Measurements from ENCODE around the gene TMEM266. TPM values are rescaled to one million over a fixed set of nuclear protein-coding genes. Genes with fewer than 3 reads are reported as not detected.
A peak's percentile ranks its signal among the peaks of the same experiment; 100 is the strongest.

The TMEM266 gene
- total RNA-seq, 1 donor from 2014 or later: not detected

- no peaks in the 10 kb centered on the region for H3K36me3 ChIP-seq (ENCODE audit: control insufficient read depth in 3 of 3, insufficient read depth in 3 of 3, low read length in 3 of 3)
- peaks cover 0 to 8% (median 4%) of the 10 kb centered on the region in 3 donors for H3K27me3 ChIP-seq (ENCODE audit: control insufficient read depth in 3 of 3, insufficient read depth in 3 of 3, low read length in 3 of 3)
- no peak overlapping the region for H3K9ac ChIP-seq (ENCODE audit: low read depth in 1 of 3, low read length in 3 of 3)
- H3K4me3 ChIP-seq (ENCODE audit: low read length in 3 of 3): no peak overlapping the region
- no peaks in the 10 kb centered on the region for H3K4me1 ChIP-seq (ENCODE audit: control insufficient read depth in 3 of 3, insufficient read depth in 3 of 3, low read length in 3 of 3)
- H3K27ac ChIP-seq (ENCODE audit: low read depth, low read length): no peak overlapping the region
- H3K9me3 ChIP-seq (ENCODE audit: control insufficient read depth in 3 of 3, low read length in 3 of 3): no peaks in the 10 kb centered on the region
Observed at GRCh38 chr15:76117181-76117580, 57.4 kb downstream of the TMEM266 start.

- H3K9me3 ChIP-seq (ENCODE audit: control insufficient read depth in 3 of 3, low read length in 3 of 3): no peaks in the 10 kb centered on the region
- H3K36me3 ChIP-seq (ENCODE audit: control insufficient read depth in 3 of 3, insufficient read depth in 3 of 3, low read length in 3 of 3): no peaks in the 10 kb centered on the region
- no peaks in the 10 kb centered on the region for H3K4me1 ChIP-seq (ENCODE audit: control insufficient read depth in 3 of 3, insufficient read depth in 3 of 3, low read length in 3 of 3)
- no peak overlapping the region for H3K27ac ChIP-seq (ENCODE audit: low read depth, low read length)
- no peak overlapping the region for H3K4me3 ChIP-seq (ENCODE audit: low read length in 3 of 3)
- peaks cover 0 to 8% (median 4%) of the 10 kb centered on the region in 3 donors for H3K27me3 ChIP-seq (ENCODE audit: control insufficient read depth in 3 of 3, insufficient read depth in 3 of 3, low read length in 3 of 3)
- H3K9ac ChIP-seq (ENCODE audit: low read depth in 1 of 3, low read length in 3 of 3): no peak overlapping the region
Observed at GRCh38 chr15:76118767-76119166, 59.0 kb downstream of the TMEM266 start.

- no peak overlapping the region for H3K4me3 ChIP-seq (ENCODE audit: low read length in 3 of 3)
- H3K9me3 ChIP-seq (ENCODE audit: control insufficient read depth in 3 of 3, low read length in 3 of 3): no peaks in the 10 kb centered on the region
Observed at GRCh38 chr15:76123031-76123430, 63.2 kb downstream of the TMEM266 start.

GRCh38 chr15:76127169-76127568, 67.4 kb downstream of the TMEM266 start:
- H3K9ac ChIP-seq (ENCODE audit: low read depth in 1 of 3, low read length in 3 of 3): no peak overlapping the region

More at GRCh38 chr15:76123031-76123430, 63.2 kb downstream of the TMEM266 start:
- no peaks in the 10 kb centered on the region for H3K4me1 ChIP-seq (ENCODE audit: control insufficient read depth in 3 of 3, insufficient read depth in 3 of 3, low read length in 3 of 3)
- H3K27ac ChIP-seq (ENCODE audit: low read depth, low read length): no peak overlapping the region
- H3K9ac ChIP-seq (ENCODE audit: low read depth in 1 of 3, low read length in 3 of 3): no peak overlapping the region
- H3K36me3 ChIP-seq (ENCODE audit: control insufficient read depth in 3 of 3, insufficient read depth in 3 of 3, low read length in 3 of 3): no peaks in the 10 kb centered on the region
- H3K27me3 ChIP-seq (ENCODE audit: control insufficient read depth in 3 of 3, insufficient read depth in 3 of 3, low read length in 3 of 3): peaks cover 0 to 4% (median 0%) of the 10 kb centered on the region in 3 donors

GRCh38 chr15:76127880-76128279, 68.1 kb downstream of the TMEM266 start:
- no peaks in the 10 kb centered on the region for H3K4me1 ChIP-seq (ENCODE audit: control insufficient read depth in 3 of 3, insufficient read depth in 3 of 3, low read length in 3 of 3)
- no peak overlapping the region for H3K27ac ChIP-seq (ENCODE audit: low read depth, low read length)
- H3K9me3 ChIP-seq (ENCODE audit: control insufficient read depth in 3 of 3, low read length in 3 of 3): no peaks in the 10 kb centered on the region
- no peak overlapping the region for H3K4me3 ChIP-seq (ENCODE audit: low read length in 3 of 3)
- H3K36me3 ChIP-seq (ENCODE audit: control insufficient read depth in 3 of 3, insufficient read depth in 3 of 3, low read length in 3 of 3): no peaks in the 10 kb centered on the region
- no peak overlapping the region for H3K9ac ChIP-seq (ENCODE audit: low read depth in 1 of 3, low read length in 3 of 3)
- H3K27me3 ChIP-seq (ENCODE audit: control insufficient read depth in 3 of 3, insufficient read depth in 3 of 3, low read length in 3 of 3): no peaks in the 10 kb centered on the region

More at GRCh38 chr15:76127169-76127568, 67.4 kb downstream of the TMEM266 start:
- Histone ChIP-seq H3K4me3 (ENCODE audit: low read length in 3 of 3) (no peak overlapping the region), H3K9me3 (ENCODE audit: control insufficient read depth in 3 of 3, low read length in 3 of 3) (no peaks in the 10 kb centered on the region), H3K27me3 (ENCODE audit: control insufficient read depth in 3 of 3, insufficient read depth in 3 of 3, low read length in 3 of 3) (no peaks in the 10 kb centered on the region), H3K36me3 (ENCODE audit: control insufficient read depth in 3 of 3, insufficient read depth in 3 of 3, low read length in 3 of 3) (no peaks in the 10 kb centered on the region), H3K4me1 (ENCODE audit: control insufficient read depth in 3 of 3, insufficient read depth in 3 of 3, low read length in 3 of 3) (no peaks in the 10 kb centered on the region), H3K27ac (ENCODE audit: low read depth, low read length) (no peak overlapping the region)

- no peak overlapping the region for H3K9ac ChIP-seq (ENCODE audit: low read depth in 1 of 3, low read length in 3 of 3)
- H3K9me3 ChIP-seq (ENCODE audit: control insufficient read depth in 3 of 3, low read length in 3 of 3): no peaks in the 10 kb centered on the region
- no peak overlapping the region for H3K4me3 ChIP-seq (ENCODE audit: low read length in 3 of 3)
- H3K36me3 ChIP-seq (ENCODE audit: control insufficient read depth in 3 of 3, insufficient read depth in 3 of 3, low read length in 3 of 3): peaks cover 0 to 8% (median 5%) of the 10 kb centered on the region in 3 donors
- H3K27me3 ChIP-seq (ENCODE audit: control insufficient read depth in 3 of 3, insufficient read depth in 3 of 3, low read length in 3 of 3): no peaks in the 10 kb centered on the region
- H3K27ac ChIP-seq (ENCODE audit: low read depth, low read length): no peak overlapping the region
- peaks cover 0 to 4% (median 1%) of the 10 kb centered on the region in 3 donors for H3K4me1 ChIP-seq (ENCODE audit: control insufficient read depth in 3 of 3, insufficient read depth in 3 of 3, low read length in 3 of 3)
Observed at GRCh38 chr15:76134537-76134936, 74.8 kb downstream of the TMEM266 start.

GRCh38 chr15:76135516-76135915, 75.7 kb downstream of the TMEM266 start:
- Histone ChIP-seq H3K9ac (ENCODE audit: low read depth in 1 of 3, low read length in 3 of 3) (no peak overlapping the region), H3K36me3 (ENCODE audit: control insufficient read depth in 3 of 3, insufficient read depth in 3 of 3, low read length in 3 of 3) (peaks cover 0 to 8% (median 5%) of the 10 kb centered on the region in 3 donors), H3K27me3 (ENCODE audit: control insufficient read depth in 3 of 3, insufficient read depth in 3 of 3, low read length in 3 of 3) (no peaks in the 10 kb centered on the region), H3K4me3 (ENCODE audit: low read length in 3 of 3) (no peak overlapping the region), H3K27ac (ENCODE audit: low read depth, low read length) (no peak overlapping the region), H3K9me3 (ENCODE audit: control insufficient read depth in 3 of 3, low read length in 3 of 3) (no peaks in the 10 kb centered on the region), H3K4me1 (ENCODE audit: control insufficient read depth in 3 of 3, insufficient read depth in 3 of 3, low read length in 3 of 3) (peaks cover 0 to 9% (median 9%) of the 10 kb centered on the region in 3 donors)

GRCh38 chr15:76138436-76138835, 78.7 kb downstream of the TMEM266 start:
- H3K4me1 ChIP-seq (ENCODE audit: control insufficient read depth in 3 of 3, insufficient read depth in 3 of 3, low read length in 3 of 3): peaks cover 0 to 9% (median 9%) of the 10 kb centered on the region in 3 donors
- no peaks in the 10 kb centered on the region for H3K9me3 ChIP-seq (ENCODE audit: control insufficient read depth in 3 of 3, low read length in 3 of 3)
- no peak overlapping the region for H3K4me3 ChIP-seq (ENCODE audit: low read length in 3 of 3)
- H3K36me3 ChIP-seq (ENCODE audit: control insufficient read depth in 3 of 3, insufficient read depth in 3 of 3, low read length in 3 of 3): peaks cover 2 to 8% (median 5%) of the 10 kb centered on the region in 3 donors
- no peak overlapping the region for H3K9ac ChIP-seq (ENCODE audit: low read depth in 1 of 3, low read length in 3 of 3)
- H3K27me3 ChIP-seq (ENCODE audit: control insufficient read depth in 3 of 3, insufficient read depth in 3 of 3, low read length in 3 of 3): peaks cover 0 to 4% (median 0%) of the 10 kb centered on the region in 3 donors
- no peak overlapping the region for H3K27ac ChIP-seq (ENCODE audit: low read depth, low read length)

GRCh38 chr15:76139368-76140073, 79.7 kb downstream of the TMEM266 start:
- H3K9ac ChIP-seq (ENCODE audit: low read depth in 1 of 3, low read length in 3 of 3): peak overlapping the region in 1 of 3 donors; percentile 28
- no peak overlapping the region for H3K27ac ChIP-seq (ENCODE audit: low read depth, low read length)

GRCh38 chr15:76140074-76140464, 80.3 kb downstream of the TMEM266 start:
- Histone ChIP-seq H3K36me3 (ENCODE audit: control insufficient read depth in 3 of 3, insufficient read depth in 3 of 3, low read length in 3 of 3) (peaks cover 4 to 13% (median 5%) of the 10 kb centered on the region in 3 donors), H3K9me3 (ENCODE audit: control insufficient read depth in 3 of 3, low read length in 3 of 3) (no peaks in the 10 kb centered on the region), H3K27ac (ENCODE audit: low read depth, low read length) (no peak overlapping the region), H3K9ac (ENCODE audit: low read depth in 1 of 3, low read length in 3 of 3) (peak overlapping the region in 1 of 3 donors; percentile 28), H3K4me3 (ENCODE audit: low read length in 3 of 3) (peak overlapping the region in 2 of 3 donors; percentile 35 to 38), H3K27me3 (ENCODE audit: control insufficient read depth in 3 of 3, insufficient read depth in 3 of 3, low read length in 3 of 3) (peaks cover 0 to 4% (median 0%) of the 10 kb centered on the region in 3 donors), H3K4me1 (ENCODE audit: control insufficient read depth in 3 of 3, insufficient read depth in 3 of 3, low read length in 3 of 3) (peaks cover 0 to 9% (median 9%) of the 10 kb centered on the region in 3 donors)

More at GRCh38 chr15:76139368-76140073, 79.7 kb downstream of the TMEM266 start:
- Histone ChIP-seq H3K36me3 (ENCODE audit: control insufficient read depth in 3 of 3, insufficient read depth in 3 of 3, low read length in 3 of 3) (peaks cover 3 to 13% (median 7%) of the 10 kb centered on the region in 3 donors), H3K4me1 (ENCODE audit: control insufficient read depth in 3 of 3, insufficient read depth in 3 of 3, low read length in 3 of 3) (peaks cover 0 to 9% (median 9%) of the 10 kb centered on the region in 3 donors), H3K4me3 (ENCODE audit: low read length in 3 of 3) (peak overlapping the region in 1 of 3 donors; percentile 35), H3K27me3 (ENCODE audit: control insufficient read depth in 3 of 3, insufficient read depth in 3 of 3, low read length in 3 of 3) (peaks cover 0 to 4% (median 0%) of the 10 kb centered on the region in 3 donors), H3K9me3 (ENCODE audit: control insufficient read depth in 3 of 3, low read length in 3 of 3) (no peaks in the 10 kb centered on the region)

Data from skeletal muscle tissue (tissue), 4 donors.